ENCODE results near the gene POP4. TPM values are rescaled to one million over a fixed set of nuclear protein-coding genes. Genes with fewer than 3 reads are reported as not detected.
"Not testable (repeated sequence)": the region's sequence is repeated elsewhere in the genome, so short reads cannot be mapped to it uniquely, and the experiment has no call there.

POP4 gene, protein sequence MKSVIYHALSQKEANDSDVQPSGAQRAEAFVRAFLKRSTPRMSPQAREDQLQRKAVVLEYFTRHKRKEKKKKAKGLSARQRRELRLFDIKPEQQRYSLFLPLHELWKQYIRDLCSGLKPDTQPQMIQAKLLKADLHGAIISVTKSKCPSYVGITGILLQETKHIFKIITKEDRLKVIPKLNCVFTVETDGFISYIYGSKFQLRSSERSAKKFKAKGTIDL
- polyA plus RNA-seq (2013, experiment 1 of 2): 86.9 TPM
- polyA plus RNA-seq (2013, experiment 2 of 2): 84.8 TPM

DNA sequence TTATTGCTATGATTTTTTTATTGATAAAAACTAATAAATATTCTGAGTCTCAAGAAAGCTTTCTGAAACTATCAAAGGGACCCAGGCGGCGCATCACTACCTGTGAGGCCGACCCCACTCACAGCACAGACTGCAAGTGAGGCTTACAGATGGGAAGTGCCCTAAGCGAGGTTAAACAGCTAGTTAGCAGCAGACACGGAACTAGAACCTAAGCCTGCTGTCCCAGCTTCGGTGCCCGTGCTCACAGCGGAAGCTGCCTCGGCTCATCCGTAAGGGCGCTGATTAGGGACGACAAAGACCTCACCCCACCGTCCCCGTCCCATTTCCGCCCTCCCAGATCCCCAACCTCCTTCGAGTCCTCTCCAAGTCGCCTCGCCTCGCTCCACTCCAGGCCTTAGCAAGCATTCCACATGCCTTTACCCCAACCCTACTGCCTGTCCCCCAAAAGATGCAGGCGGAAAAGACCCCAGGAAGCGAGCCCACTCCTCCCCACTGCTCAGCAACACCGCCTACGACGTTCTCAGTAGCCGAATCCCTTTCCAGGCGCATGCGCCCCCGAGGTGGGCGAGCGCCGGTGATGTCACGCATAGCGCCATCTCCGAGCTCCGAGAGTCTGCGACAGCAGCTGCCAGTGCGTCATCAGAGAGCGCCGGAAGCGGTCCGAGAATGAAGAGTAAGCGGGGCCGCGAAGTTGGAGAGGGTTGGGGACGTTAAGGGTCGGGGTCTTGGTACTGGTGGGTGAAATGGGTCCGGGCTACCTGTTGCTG is at the start of gene POP4:
POP4 (plus strand) TSS at position 631 of the 767 bp plus-strand sequence; CDS start at position 667, 36 bp downstream.
- H2AFZ ChIP-seq (ENCODE audit: low read depth, low read length): peak within 1 kb of the TSS; percentile 73
- H3K4me2 ChIP-seq (ENCODE audit: low read length, poor library complexity, severe bottlenecking): peak within 1 kb of the TSS; percentile 78
- under 1% methylated on average over 47 of the region's 47 CpGs for WGBS

DNA sequence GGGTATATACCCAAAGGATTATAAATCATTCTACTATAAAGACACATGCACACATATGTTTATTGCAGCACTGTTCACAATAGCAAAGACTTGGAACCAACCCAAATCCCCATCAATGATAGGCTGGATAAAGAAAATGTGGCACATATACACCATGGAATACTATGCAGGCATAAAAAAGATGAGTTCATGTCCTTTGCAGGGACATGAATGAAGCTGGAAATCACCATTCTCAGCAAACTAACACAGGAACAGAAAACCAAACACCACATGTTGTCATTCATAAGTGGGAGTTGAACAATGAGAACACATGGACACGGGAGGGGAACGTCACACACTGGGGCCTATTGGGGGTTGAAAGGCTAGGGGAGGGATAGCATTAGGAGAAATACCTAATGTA is 47.0 kb upstream of the POP4 start:
- not testable (repeated sequence) for H4K8ac ChIP-seq (ENCODE audit: low read length); H3K27ac ChIP-seq (ENCODE audit: low read length, poor library complexity, severe bottlenecking); H3K4me3 ChIP-seq (ENCODE audit: insufficient read depth in 1 of 2, low read depth in 1 of 2, low read length in 2 of 2); H3K9me3 ChIP-seq (ENCODE audit: control insufficient read depth, low read length); H3K9ac ChIP-seq (ENCODE audit: low read length); H2BK12ac ChIP-seq (ENCODE audit: low read length in 2 of 2); H3K36me3 ChIP-seq (ENCODE audit: control insufficient read depth in 1 of 2, insufficient read depth in 2 of 2, low read depth in 1 of 2, low read length in 2 of 2); H3K4me1 ChIP-seq (ENCODE audit: control insufficient read depth, insufficient read depth, low read depth, low read length); DNase-seq; H2BK120ac ChIP-seq (ENCODE audit: low read depth, low read length); H3K14ac ChIP-seq (ENCODE audit: low read length in 2 of 2); H2AFZ ChIP-seq (ENCODE audit: low read depth, low read length); H3K4ac ChIP-seq (ENCODE audit: low read depth in 1 of 2, low read length in 2 of 2); H3K23ac ChIP-seq (ENCODE audit: low read length in 2 of 2); H2BK15ac ChIP-seq (ENCODE audit: low read depth, poor library complexity, severe bottlenecking); H2AK5ac ChIP-seq (ENCODE audit: low read length, severe bottlenecking); H3K18ac ChIP-seq (ENCODE audit: low read depth in 1 of 2, low read length in 2 of 2); H4K91ac ChIP-seq (ENCODE audit: low read length); H2BK5ac ChIP-seq (ENCODE audit: low read depth, low read length, poor library complexity, severe bottlenecking); H3K79me1 ChIP-seq (replicated peaks; ENCODE audit: low read length, poor library complexity, severe bottlenecking); H3K4me2 ChIP-seq (ENCODE audit: low read length, poor library complexity, severe bottlenecking)
- 90% methylated on average over 2 of the region's 2 CpGs for WGBS
- H3K27me3 ChIP-seq (ENCODE audit: control insufficient read depth in 1 of 2, insufficient read depth in 1 of 2, low read length in 2 of 2): peaks cover 0 to 12% of the 10 kb centered on the region in 2 experiments

More for the DNA sequence above, at the start of gene POP4:
- Histone ChIP-seq H3K27me3 (ENCODE audit: control insufficient read depth in 1 of 2, insufficient read depth in 1 of 2, low read length in 2 of 2) (peaks cover 0 to 2% of the 10 kb centered on the region in 2 experiments), H3K4me1 (ENCODE audit: control insufficient read depth, insufficient read depth, low read depth, low read length) (peaks cover 9% of the 10 kb centered on the region), H3K14ac (ENCODE audit: low read length in 2 of 2) (no peak within 1 kb of the TSS), H3K4me3 (ENCODE audit: insufficient read depth in 1 of 2, low read depth in 1 of 2, low read length in 2 of 2) (peak within 1 kb of the TSS; percentile 72 to 93), H4K8ac (ENCODE audit: low read length) (peak within 1 kb of the TSS; percentile 97), H2BK12ac (ENCODE audit: low read length in 2 of 2) (no peak within 1 kb of the TSS), H3K27ac (ENCODE audit: low read length, poor library complexity, severe bottlenecking) (peak within 1 kb of the TSS; percentile 40), H2BK5ac (ENCODE audit: low read depth, low read length, poor library complexity, severe bottlenecking) (no peak within 1 kb of the TSS), H3K4ac (ENCODE audit: low read depth in 1 of 2, low read length in 2 of 2) (peak within 1 kb of the TSS; percentile 55 to 98), H2AK5ac (ENCODE audit: low read length, severe bottlenecking) (no peak within 1 kb of the TSS), H3K18ac (ENCODE audit: low read depth in 1 of 2, low read length in 2 of 2) (peak within 1 kb of the TSS; percentile 90 to 97), H3K9me3 (ENCODE audit: control insufficient read depth, low read length) (no peaks in the 10 kb centered on the region), H3K9ac (ENCODE audit: low read length) (peak within 1 kb of the TSS; percentile 97), H3K23ac (ENCODE audit: low read length in 2 of 2) (peak within 1 kb of the TSS in 1 of 2 experiments; percentile 5), H3K79me1 (replicated peaks; ENCODE audit: low read length, poor library complexity, severe bottlenecking) (peaks cover 15% of the 10 kb centered on the region), H2BK120ac (ENCODE audit: low read depth, low read length) (no peak within 1 kb of the TSS), H2BK15ac (ENCODE audit: low read depth, poor library complexity, severe bottlenecking) (no peak within 1 kb of the TSS), H4K91ac (ENCODE audit: low read length) (peak within 1 kb of the TSS; percentile 93), H3K36me3 (ENCODE audit: control insufficient read depth in 1 of 2, insufficient read depth in 2 of 2, low read depth in 1 of 2, low read length in 2 of 2) (peaks cover 18 to 19% of the 10 kb centered on the region in 2 experiments)
- peak; percentile 95 for DNase-seq

DNA sequence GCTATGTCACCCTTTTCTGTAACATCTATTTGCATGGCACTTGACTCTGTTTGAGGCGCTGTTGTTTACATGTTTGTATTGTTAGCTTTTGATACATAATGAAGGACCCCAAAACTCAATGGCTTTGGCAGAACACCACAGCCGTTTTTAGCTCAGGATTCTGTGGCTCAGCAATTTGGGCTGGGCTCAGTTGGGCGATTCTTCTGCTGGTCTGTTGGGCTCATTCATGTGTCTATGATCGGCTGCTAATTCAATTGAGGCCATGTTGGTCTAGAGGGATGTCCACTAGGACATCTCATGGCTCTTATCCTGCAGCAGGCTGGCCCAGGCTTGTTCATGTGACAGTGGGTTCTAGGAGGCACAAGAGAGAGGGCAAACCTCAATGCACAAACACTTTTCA is 46.3 kb upstream of the POP4 start:
- H3K36me3 ChIP-seq (ENCODE audit: control insufficient read depth in 1 of 2, insufficient read depth in 2 of 2, low read depth in 1 of 2, low read length in 2 of 2): no peaks in the 10 kb centered on the region
- no peak for DNase-seq
- no peak overlapping the region for H2BK120ac ChIP-seq (ENCODE audit: low read depth, low read length)
- H2BK15ac ChIP-seq (ENCODE audit: low read depth, poor library complexity, severe bottlenecking): no peak overlapping the region
- no peak overlapping the region for H3K27ac ChIP-seq (ENCODE audit: low read length, poor library complexity, severe bottlenecking)
- no peak overlapping the region for H3K4me3 ChIP-seq (ENCODE audit: insufficient read depth in 1 of 2, low read depth in 1 of 2, low read length in 2 of 2)
- no peak overlapping the region for H3K4me2 ChIP-seq (ENCODE audit: low read length, poor library complexity, severe bottlenecking)
- H3K18ac ChIP-seq (ENCODE audit: low read depth in 1 of 2, low read length in 2 of 2): no peak overlapping the region
- H3K9ac ChIP-seq (ENCODE audit: low read length): no peak overlapping the region
- 65% methylated on average over 4 of the region's 4 CpGs for WGBS
- no peak overlapping the region for H3K4ac ChIP-seq (ENCODE audit: low read depth in 1 of 2, low read length in 2 of 2)
- no peak overlapping the region for H4K8ac ChIP-seq (ENCODE audit: low read length)
- H2AFZ ChIP-seq (ENCODE audit: low read depth, low read length): no peak overlapping the region
- H2BK5ac ChIP-seq (ENCODE audit: low read depth, low read length, poor library complexity, severe bottlenecking): no peak overlapping the region
- H3K79me1 ChIP-seq (replicated peaks; ENCODE audit: low read length, poor library complexity, severe bottlenecking): no peaks in the 10 kb centered on the region
- no peak overlapping the region for H3K14ac ChIP-seq (ENCODE audit: low read length in 2 of 2)
- H3K27me3 ChIP-seq (ENCODE audit: control insufficient read depth in 1 of 2, insufficient read depth in 1 of 2, low read length in 2 of 2): peaks cover 0 to 15% of the 10 kb centered on the region in 2 experiments
- peaks cover 4% of the 10 kb centered on the region for H3K9me3 ChIP-seq (ENCODE audit: control insufficient read depth, low read length)
- H4K91ac ChIP-seq (ENCODE audit: low read length): no peak overlapping the region
- no peak overlapping the region for H3K23ac ChIP-seq (ENCODE audit: low read length in 2 of 2)
- H3K4me1 ChIP-seq (ENCODE audit: control insufficient read depth, insufficient read depth, low read depth, low read length): peaks cover 4% of the 10 kb centered on the region
- no peak overlapping the region for H2AK5ac ChIP-seq (ENCODE audit: low read length, severe bottlenecking)
- no peak overlapping the region for H2BK12ac ChIP-seq (ENCODE audit: low read length in 2 of 2)
